IPS DF 4.7 (cell line): ENCODE measurements around the gene POP4.

Experiments
- DNase-seq: peaks from one replicate; pipeline ENCODE4 v3.0.0-alpha.2; 2013; ENCODE audit warnings: low spot score; ENCODE audit errors: extremely low read depth

The POP4 gene

GRCh38 chr19:29576761-29577648 is 29.1 kb upstream of the POP4 start:
- no peak for DNase-seq

GRCh38 chr19:29577649-29577963 is 28.5 kb upstream of the POP4 start:
- no peak for DNase-seq

DNA sequence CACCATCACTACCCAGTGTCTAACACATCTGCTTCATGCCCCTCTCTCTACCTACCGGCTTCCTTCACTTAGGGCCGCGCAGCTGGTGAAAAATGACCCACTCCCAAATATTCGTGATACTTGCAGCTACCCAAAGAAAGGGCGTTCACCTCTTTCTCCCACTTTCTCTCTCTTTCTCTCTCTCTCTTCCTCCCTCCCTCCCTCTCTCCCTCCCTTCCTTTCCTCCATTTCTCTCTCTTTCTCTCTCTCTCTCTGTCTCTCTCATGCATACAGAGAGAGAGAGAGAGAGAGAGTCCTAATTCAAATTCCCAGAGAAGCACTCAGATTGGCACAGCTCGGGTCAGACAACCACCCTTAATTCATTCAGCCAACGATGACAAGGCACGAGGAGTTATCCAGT is 27.7 kb upstream of the POP4 start:
- no peak for DNase-seq

GRCh38 chr19:29579308-29579910 is 26.7 kb upstream of the POP4 start:
- no peak for DNase-seq

DNA sequence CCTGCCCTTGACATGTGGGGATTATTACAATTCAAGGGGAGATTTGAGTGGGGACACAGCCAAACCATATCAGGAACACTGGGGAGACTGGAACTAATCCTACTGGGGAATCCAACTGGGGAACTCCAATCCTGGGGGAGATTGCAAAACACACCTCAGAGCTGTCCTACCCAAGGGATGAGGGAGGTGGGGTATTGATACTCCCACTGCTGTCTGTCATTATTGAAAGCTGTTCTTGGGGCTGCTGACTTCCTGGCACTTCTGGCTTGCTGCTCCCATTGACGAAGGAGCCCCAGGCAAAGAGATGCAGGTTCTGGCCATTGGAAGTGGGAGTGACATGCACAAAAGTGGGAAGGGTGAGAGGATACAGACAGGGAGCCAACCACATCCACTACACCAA is 24.7 kb upstream of the POP4 start:
- DNase-seq = no peak

DNA sequence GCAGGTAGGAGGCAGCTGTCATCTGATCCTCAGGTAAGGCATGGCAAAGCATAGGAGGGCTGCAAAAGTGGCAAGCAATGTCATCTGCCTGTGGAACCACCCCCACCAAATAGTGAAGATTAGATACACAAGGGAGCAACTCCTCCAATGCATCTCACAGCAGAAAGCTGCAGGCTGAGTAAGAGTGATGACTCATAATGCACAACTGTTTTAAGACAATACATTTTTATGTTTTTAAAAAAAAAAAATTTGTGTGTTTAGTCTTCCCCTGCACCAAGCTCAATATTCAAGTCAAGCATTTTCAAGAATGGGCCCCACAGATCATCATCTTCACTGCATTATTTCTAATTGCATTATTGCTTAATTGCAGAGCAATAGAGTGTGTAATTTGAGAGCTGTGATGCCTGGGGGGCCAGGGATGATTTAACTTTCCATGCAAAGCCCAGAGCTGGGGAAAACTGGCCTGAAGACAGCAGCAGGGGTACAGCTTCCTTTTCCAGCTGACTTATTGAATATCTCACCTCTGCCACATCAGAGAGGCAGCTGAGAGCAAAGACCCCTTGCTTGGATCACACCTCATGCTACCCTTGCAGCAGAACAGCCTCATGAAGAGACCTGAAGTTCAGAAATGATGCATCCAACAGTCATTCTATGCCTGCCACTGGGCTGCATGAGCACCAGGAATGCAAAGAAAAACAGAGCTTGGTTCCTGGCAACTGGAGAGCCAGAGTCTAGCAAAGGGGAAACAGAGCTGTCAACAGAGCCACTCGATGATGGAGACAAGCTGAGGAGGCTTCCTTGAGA is 22.7 kb upstream of the POP4 start:
- DNase-seq = no peak

DNA sequence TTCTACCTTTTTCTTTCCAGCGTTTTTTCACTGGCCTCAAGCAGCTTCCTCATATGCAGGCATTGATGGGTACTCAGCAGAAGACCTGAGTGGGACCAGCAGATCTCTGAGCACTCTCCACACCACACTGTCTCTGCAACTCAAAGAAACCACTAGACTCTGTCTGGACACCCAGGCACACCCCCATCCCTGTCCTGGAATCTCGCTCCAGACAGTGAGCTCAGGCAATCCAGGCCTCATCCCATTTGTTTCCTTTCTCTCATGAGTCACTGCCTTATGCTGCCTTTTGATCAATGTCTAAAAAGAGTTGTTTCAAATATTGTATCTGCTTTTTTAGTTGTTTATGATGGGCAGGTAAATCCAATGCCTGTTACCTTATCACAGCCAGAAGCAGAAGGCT is 19.7 kb upstream of the POP4 start:
- no peak for DNase-seq

DNA sequence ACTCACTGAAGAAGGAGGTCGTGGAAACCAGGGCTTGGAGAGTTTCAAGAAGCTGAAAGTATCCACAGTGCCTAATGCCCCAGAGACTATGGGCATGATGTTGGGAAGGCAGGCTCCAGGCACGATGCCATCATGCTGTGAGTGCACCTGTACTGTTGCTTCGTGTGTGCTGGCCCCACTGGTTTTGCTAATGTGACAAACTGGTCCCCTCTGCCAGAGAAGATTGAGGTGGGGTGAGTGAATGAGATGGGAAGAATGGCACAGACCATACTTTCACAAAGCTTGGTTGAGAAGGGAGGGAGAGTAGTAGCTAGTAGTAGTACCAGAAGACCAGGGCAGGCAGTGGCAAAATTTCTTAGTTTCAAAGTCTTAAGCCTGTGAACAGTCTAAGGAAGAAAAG is 19.0 kb upstream of the POP4 start:
- DNase-seq = no peak

DNA sequence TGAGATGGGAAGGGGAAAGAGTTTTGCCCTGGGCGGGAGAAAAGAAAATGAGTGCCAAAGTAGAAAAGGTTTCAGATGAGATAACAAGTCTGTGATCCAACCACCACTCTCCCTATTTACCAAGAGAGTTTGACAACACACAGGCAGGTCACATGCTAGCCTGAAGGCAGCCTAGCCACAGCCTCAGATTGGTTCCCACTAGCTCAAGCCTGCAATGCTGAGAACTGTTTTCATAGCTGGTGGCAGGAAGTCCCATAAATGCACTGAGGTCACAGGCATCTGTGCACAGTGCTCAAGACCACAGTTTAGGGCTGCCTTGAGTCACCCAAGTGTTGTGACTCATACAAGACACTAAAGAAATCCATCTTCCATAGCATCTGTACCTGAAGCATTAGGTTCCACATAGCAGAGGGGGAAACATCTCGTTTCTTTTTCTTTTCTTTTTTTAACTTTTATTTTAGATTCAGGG is 18.5 kb upstream of the POP4 start:
- no peak for DNase-seq

DNA sequence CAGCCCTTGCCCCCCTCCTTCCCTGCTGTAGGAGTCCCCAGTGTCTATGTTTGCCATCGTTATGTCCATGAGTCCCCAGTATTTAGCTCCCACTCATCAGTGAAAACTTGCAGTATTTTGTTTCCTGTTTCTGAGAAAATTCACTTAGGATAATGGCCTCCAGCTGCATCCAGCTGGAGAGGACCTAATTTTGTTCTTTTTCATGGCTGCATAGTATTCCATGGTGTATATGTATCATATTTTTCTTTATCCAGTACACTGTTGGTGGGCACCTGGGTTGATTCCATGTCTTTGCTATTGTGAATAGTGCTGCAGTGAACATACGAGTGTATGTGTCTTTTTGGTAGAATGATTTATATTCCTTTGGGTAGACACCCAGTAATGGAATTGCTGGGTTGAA is 18.0 kb upstream of the POP4 start:
- no peak for DNase-seq

- DNase-seq = no peak
Observed at GRCh38 chr19:29590278-29590677, 15.8 kb upstream of the POP4 start.

DNA sequence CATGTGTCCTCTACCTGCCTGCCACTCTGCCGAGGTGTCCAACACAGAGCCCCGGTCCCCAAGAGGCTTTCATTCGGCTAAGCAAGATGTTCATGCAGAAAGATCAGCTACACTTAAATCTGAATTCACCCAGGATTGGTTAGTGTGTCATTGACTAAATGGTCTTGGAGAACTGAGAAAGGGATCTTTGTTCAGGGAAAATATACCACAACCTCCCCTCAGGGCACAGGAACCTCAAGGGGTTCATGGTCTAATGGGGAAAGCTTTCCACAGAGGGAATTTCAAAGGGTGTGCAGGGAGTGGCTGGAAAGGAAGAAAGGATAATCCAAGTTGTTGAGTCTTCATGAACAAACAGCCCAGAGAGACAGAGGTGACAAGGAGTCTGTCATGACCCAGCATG is 14.4 kb upstream of the POP4 start:
- DNase-seq = no peak

DNA sequence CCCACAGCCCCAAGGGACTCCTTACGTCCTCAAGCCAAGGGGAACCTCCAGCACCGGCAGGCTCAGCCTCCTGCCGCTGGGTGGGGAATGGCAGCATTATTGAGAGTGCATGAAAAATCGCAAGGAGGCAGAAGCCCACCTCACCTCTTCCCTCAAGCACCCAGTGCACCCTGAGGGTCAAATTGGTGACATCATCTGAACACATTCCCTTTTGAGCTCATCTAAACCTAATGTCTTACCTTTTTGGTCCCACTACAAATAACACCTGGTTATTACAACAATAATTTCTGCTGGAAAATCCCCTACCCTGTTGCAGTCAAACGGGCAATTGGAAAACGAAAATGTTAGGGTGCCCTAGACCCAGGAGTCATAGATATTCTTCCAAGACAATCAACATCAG is 12.2 kb upstream of the POP4 start:
- DNase-seq = no peak

GRCh38 chr19:29596080-29596727 is 9.9 kb upstream of the POP4 start:
- DNase-seq = no peak

DNA sequence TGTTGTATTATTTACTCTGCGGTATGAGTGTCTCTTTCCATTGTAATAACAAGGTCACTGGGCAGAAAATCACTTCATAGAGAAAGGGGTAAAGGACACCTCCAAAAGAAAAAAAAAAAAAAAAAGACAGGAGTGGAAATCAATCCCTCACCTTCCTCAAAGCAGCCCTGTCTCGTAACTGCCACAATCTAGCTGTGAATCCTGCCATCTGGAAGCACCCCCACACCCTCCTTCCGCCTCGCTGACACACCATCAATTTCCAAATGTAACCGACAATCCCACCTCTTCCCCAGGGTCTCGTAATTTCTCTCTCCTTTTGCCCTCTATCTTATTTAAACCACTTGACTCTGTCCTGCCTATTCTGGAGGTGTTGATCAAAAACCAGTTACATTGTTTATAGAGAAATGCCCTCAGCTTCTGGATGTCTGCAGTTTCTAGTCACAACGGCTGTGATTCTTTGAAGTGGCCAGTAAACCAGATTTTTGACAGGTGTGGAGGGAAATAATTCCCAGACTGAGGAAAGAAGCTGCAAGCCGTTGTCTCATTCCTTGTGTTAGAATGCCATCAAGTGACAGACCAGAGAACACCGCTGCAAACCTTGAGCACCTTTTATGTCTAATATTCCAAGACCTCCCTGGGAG is 9.1 kb upstream of the POP4 start:
- no peak for DNase-seq

DNA sequence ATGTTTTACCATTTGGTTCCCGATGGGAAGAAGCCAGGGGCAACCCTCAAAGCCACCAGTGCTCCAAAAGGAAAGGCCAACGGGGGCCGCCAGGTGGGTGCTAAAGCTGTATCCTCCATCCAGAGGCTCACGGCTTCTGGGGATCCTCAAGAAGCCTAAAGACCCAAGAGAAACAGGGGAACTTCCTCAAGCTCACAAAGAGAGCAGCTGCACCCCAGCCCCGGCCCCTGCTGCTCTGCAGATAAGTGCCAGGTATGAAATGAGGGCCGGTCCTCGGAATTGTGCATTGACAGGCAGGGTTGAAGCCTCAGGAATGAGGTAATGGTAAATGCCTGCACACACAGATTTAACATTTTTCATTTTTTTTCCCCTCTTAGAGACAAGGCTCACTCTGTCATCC is 8.0 kb upstream of the POP4 start:
- no peak for DNase-seq

GRCh38 chr19:29598496-29598895 is 7.6 kb upstream of the POP4 start:
- DNase-seq = no peak

DNA sequence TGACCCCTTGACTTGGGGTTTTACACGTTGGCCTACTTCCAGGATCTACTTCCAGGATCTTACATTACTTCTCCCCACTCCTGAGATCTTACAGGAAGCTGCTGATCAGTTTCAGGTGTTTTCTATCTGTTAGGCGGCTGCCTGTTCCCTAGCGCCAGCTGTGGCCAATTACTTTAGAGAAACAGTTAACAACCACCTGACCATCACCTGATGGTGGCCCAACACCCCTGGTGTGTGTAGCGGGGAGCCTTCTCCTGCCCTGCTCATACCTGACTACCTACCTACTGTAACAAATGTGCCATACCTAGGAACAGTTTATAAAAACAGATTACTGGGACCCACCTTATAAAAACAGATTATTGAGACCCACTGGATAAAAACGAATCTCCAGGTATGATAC is 2.8 kb upstream of the POP4 start:
- no peak for DNase-seq

- DNase-seq = no peak
Observed at GRCh38 chr19:29606420-29606747, 301 bp downstream of the POP4 start.

DNA sequence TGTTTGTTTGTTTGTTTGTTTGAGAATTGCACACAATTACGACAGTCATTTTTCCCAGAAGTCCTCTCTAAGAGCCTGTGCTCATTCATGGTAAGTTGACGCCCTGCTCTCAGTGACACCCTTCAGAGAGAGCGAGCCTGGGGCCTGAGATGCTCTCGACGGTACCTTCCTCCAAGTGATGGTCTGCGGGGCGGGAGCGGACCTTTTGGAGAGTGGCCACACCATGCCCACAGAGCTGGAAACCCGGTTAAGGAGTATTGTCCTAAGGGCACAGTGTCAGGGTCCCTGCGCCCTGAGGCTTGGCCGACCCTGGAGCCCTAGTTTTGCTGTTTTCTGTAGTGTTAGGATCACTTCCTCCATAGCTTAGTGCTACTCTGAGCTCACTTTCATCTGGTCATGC is 3.6 kb downstream of the POP4 start:
- DNase-seq = no peak

DNA sequence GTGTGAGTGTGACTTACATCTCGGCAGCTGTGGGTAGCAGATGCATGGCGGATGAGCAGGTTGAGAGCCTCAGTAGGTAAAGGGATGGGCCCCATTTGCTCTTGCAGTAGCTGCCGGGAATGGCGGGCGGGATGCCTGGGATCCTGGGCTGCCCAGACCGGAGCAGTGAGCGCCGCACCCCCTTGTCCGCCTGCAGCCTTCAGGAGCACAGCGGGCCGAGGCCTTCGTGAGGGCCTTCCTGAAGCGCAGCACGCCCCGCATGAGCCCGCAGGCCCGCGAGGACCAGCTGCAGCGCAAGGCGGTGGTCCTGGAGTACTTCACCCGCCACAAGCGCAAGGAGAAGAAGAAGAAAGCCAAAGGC is 4.1 kb downstream of the POP4 start:
- no peak for DNase-seq
